HepG2 (cell line): ENCODE results near the gene KCTD13. TPM values are rescaled to one million over a fixed set of nuclear protein-coding genes. Genes with fewer than 3 reads are reported as not detected.
A peak's percentile ranks its signal among the peaks of the same experiment; 100 is the strongest.

Experiments
- BCL6 ChIP-seq: IDR thresholded peaks from 2 replicates; pipeline ENCODE4 v1.6.1; 2016; ENCODE audit warnings: missing genetic modification reagents, missing compliant biosample characterization
- CC2D1A ChIP-seq: sonication (generic); formaldehyde crosslinking; IDR thresholded peaks from 2 replicates; pipeline ENCODE4 v1.8.1; 2023; ENCODE audit warnings: mild to moderate bottlenecking, missing genetic modification reagents
- CEBPB ChIP-seq: IDR thresholded peaks from 2 replicates; pipeline ENCODE4 v1.6.1; 2011; ENCODE audit warnings: low read depth, low read length, improper control_type of control experiment, borderline replicate concordance
- CTCF ChIP-seq: sonication (generic); formaldehyde crosslinking; IDR thresholded peaks from 2 replicates; pipeline ENCODE4 v1.5.0; 2020; ENCODE audit warnings: mild to moderate bottlenecking, missing genetic modification reagents, moderate library complexity
- IRF2 ChIP-seq: IDR thresholded peaks from 2 replicates; pipeline ENCODE4 v1.6.1; 2018; ENCODE audit warnings: missing genetic modification reagents, missing compliant biosample characterization
- MEIS1 ChIP-seq: sonication (generic); formaldehyde crosslinking; IDR thresholded peaks from 2 replicates; pipeline ENCODE4 v1.9.0; 2021; ENCODE audit warnings: mild to moderate bottlenecking, missing genetic modification reagents, moderate library complexity, borderline replicate concordance
- REL ChIP-seq: sonication (generic); formaldehyde crosslinking; conservative IDR thresholded peaks from 2 replicates; pipeline ENCODE4 v1.8.0; 2022; ENCODE audit warnings: mild to moderate bottlenecking, missing genetic modification reagents, moderate library complexity
- RNF2 ChIP-seq: fragments of 450-650 bp; conservative IDR thresholded peaks from 2 replicates; pipeline ENCODE4 v1.6.1; 2016; ENCODE audit warnings: low read depth
- SNAI1 ChIP-seq: sonication (generic); formaldehyde crosslinking; IDR thresholded peaks from 2 replicates; pipeline ENCODE4 v1.5.0; 2020; ENCODE audit warnings: mild to moderate bottlenecking, missing genetic modification reagents, borderline replicate concordance
- UBTF ChIP-seq: sonication (generic); formaldehyde crosslinking; IDR thresholded peaks from 2 replicates; pipeline ENCODE4 v1.4.0; 2020; ENCODE audit warnings: mild to moderate bottlenecking, missing genetic modification reagents
- ZBTB14 ChIP-seq: sonication (generic); formaldehyde crosslinking; IDR thresholded peaks from 2 replicates; pipeline ENCODE4 v1.4.0; 2020; ENCODE audit warnings: missing genetic modification reagents
- ZFP91 ChIP-seq: sonication (generic); formaldehyde crosslinking; IDR thresholded peaks from 2 replicates; pipeline ENCODE4 v1.9.0; 2022; ENCODE audit warnings: missing genetic modification reagents, mild to moderate bottlenecking, borderline replicate concordance
- ZNF20 ChIP-seq: sonication (generic); formaldehyde crosslinking; IDR thresholded peaks from 2 replicates; pipeline ENCODE4 v1.4.0; 2020; ENCODE audit warnings: mild to moderate bottlenecking, moderate library complexity, missing genetic modification reagents
- ZNF496 ChIP-seq: sonication (generic); formaldehyde crosslinking; IDR thresholded peaks from 2 replicates; pipeline ENCODE4 v1.8.1; 2023; ENCODE audit warnings: mild to moderate bottlenecking, moderate library complexity, missing genetic modification reagents; ENCODE audit not compliant: insufficient replicate concordance
- ZNF510 ChIP-seq: sonication (generic); formaldehyde crosslinking; IDR thresholded peaks from 2 replicates; pipeline ENCODE4 v1.4.0; 2020; ENCODE audit warnings: low read depth, mild to moderate bottlenecking, missing genetic modification reagents
- ZNF574 ChIP-seq: sonication (generic); formaldehyde crosslinking; IDR thresholded peaks from 2 replicates; pipeline ENCODE4 v1.4.0; 2020; ENCODE audit warnings: missing genetic modification reagents
- ZNF891 ChIP-seq: sonication (generic); formaldehyde crosslinking; IDR thresholded peaks from 2 replicates; pipeline ENCODE4 v1.5.0; 2020; ENCODE audit warnings: mild to moderate bottlenecking, missing genetic modification reagents
- polyA plus RNA-seq, 8 experiments: library from polyadenylated mRNA; depleted of rRNA in 3 of 8; stranded (reverse) in 7 of 8; unstranded in 1 of 8; fragments of >200 nt; fragmentation: Illumina TruSeq in 4 of 8; extraction: Trizol in 4 of 8; gene quantifications; 2 replicates each; pipeline versions ENCODE4 v1.2.1 to v1.2.3, GENCODE V29; 2011 to 2016; ENCODE audit warnings: low read depth in 4 of 8, missing spikeins in 1 of 8, mixed read lengths in 1 of 8; ENCODE audit not compliant: insufficient read depth in 1 of 8
- total RNA-seq, 5 experiments: library from RNA; depleted of rRNA; stranded (reverse); fragments of >200 nt; fragmentation: Illumina TruSeq; extraction: Trizol; gene quantifications; 2 replicates each; pipeline ENCODE4 v1.2.3, GENCODE V29; 2016; ENCODE audit warnings: low read depth in 1 of 5

Gene KCTD13
- total and polyA plus RNA-seq, 2 of the 13 experiments (the other 11 are each of a cell fraction or from before 2014, with no cell fraction given): 6.3 to 14.7 TPM

- TF ChIP-seq ZBTB14 (0 out of 2 replicates have a peak, but pooled peaks have one; percentile 14), ZNF891 (peak; percentile 89), REL (no peak), ZNF496 (CRISPR knock-in tag) (no peak), BCL6 (CRISPR knock-in tag) (peak; percentile 26; the same call in 1 of the 2 replicates), ZNF574 (CRISPR knock-in tag) (peak; percentile 69), MEIS1 (CRISPR knock-in tag) (no peak), RNF2 (0 out of 2 replicates have a peak, but pooled peaks have one; percentile 39), CEBPB (no peak), ZNF20 (CRISPR knock-in tag) (no peak), ZFP91 (peak; percentile 85; the same call in 1 of the 2 replicates), IRF2 (CRISPR knock-in tag) (peak; percentile 86), SNAI1 (0 out of 2 replicates have a peak, but pooled peaks have one; percentile 67), UBTF (CRISPR knock-in tag) (no peak; the same call in 1 of the 2 replicates), CC2D1A (CRISPR knock-in tag) (no peak), CTCF (CRISPR knock-in tag) (no peak; the same call in 1 of the 2 replicates), ZNF510 (peak; percentile 18; the same call in 1 of the 2 replicates)
Observed at GRCh38 chr16:29961479-29962343, 35.7 kb upstream of the KCTD13 start, which contains the start of gene TMEM219 (continued).
